SKM-1 (cell line): ENCODE measurements around the gene SPON2.
A peak's percentile ranks its signal among the peaks of the same experiment; 100 is the strongest.

ENCODE experiments used
- DNase-seq: peaks from one replicate; lab custom pipeline; 2025; ENCODE audit not compliant: unreplicated experiment; lab: John Stamatoyannopoulos, UW

The SPON2 gene

GRCh38 chr4:1172971-1173757 lies 781 bp upstream of the SPON2 start:
- no peak for DNase-seq

GRCh38 chr4:1171311-1172227 lies 814 bp downstream of the SPON2 start:
- no peak for DNase-seq

GRCh38 chr4:1170976-1171310 lies 1.4 kb downstream of the SPON2 start:
- no peak for DNase-seq

GRCh38 chr4:1170156-1170975 lies 2.0 kb downstream of the SPON2 start:
- no peak for DNase-seq

- DNase-seq, result no peak
Measured at GRCh38 chr4:1169691-1170096, 2.7 kb downstream of the SPON2 start.

- DNase-seq, result no peak
Measured at GRCh38 chr4:1169171-1169671, 3.2 kb downstream of the SPON2 start.

GRCh38 chr4:1168191-1169101 lies 3.9 kb downstream of the SPON2 start:
- DNase-seq, result no peak

GRCh38 chr4:1167244-1167949 lies 5.0 kb downstream of the SPON2 start:
- peak; percentile 78 for DNase-seq

- DNase-seq, result no peak
Measured at GRCh38 chr4:1166509-1167243, 5.7 kb downstream of the SPON2 start.

GRCh38 chr4:1164956-1165545 lies 7.3 kb downstream of the SPON2 start:
- no peak for DNase-seq

GRCh38 chr4:1164444-1164843 lies 7.9 kb downstream of the SPON2 start:
- DNase-seq, result no peak

- no peak for DNase-seq
Measured at GRCh38 chr4:1164040-1164439, 8.3 kb downstream of the SPON2 start.

GRCh38 chr4:1160351-1160750 lies 12.0 kb downstream of the SPON2 start:
- no peak for DNase-seq

GRCh38 chr4:1156069-1156468 lies 16.3 kb downstream of the SPON2 start:
- DNase-seq, result no peak

GRCh38 chr4:1155314-1155713 lies 17.1 kb downstream of the SPON2 start:
- DNase-seq, result no peak

GRCh38 chr4:1154523-1155182 lies 17.7 kb downstream of the SPON2 start:
- DNase-seq, result no peak

- DNase-seq, result no peak
Measured at GRCh38 chr4:1154126-1154522, 18.3 kb downstream of the SPON2 start.

- DNase-seq, result no peak
Measured at GRCh38 chr4:1153567-1154090, 18.8 kb downstream of the SPON2 start.
